ENCODE results near the gene TTC22.

TTC22 gene

GRCh38 chr1:54751426-54751825, 49.7 kb downstream of the TTC22 start:
- no peak for DNase-seq (ENCODE audit: low read depth)

GRCh38 chr1:54750596-54750995, 50.5 kb downstream of the TTC22 start:
- DNase-seq (ENCODE audit: low read depth), result no peak

- no peak for DNase-seq (ENCODE audit: low read depth)
These were observed 52.9 kb downstream of the TTC22 start for GRCh38 chr1:54748094-54748835.

GRCh38 chr1:54745864-54746263, 55.3 kb downstream of the TTC22 start:
- no peak for DNase-seq (ENCODE audit: low read depth)

- DNase-seq (ENCODE audit: low read depth), result no peak
These were observed 55.8 kb downstream of the TTC22 start for GRCh38 chr1:54745274-54745673.

- no peak for DNase-seq (ENCODE audit: low read depth)
These were observed 56.4 kb downstream of the TTC22 start for GRCh38 chr1:54744696-54745095.

GRCh38 chr1:54743416-54744226, 57.5 kb downstream of the TTC22 start:
- DNase-seq (ENCODE audit: low read depth), result no peak

- DNase-seq (ENCODE audit: low read depth), result no peak
These were observed 58.8 kb downstream of the TTC22 start for GRCh38 chr1:54742282-54742681.

GRCh38 chr1:54741531-54741930, 59.6 kb downstream of the TTC22 start:
- no peak for DNase-seq (ENCODE audit: low read depth)

GRCh38 chr1:54738244-54738643, 62.9 kb downstream of the TTC22 start:
- DNase-seq (ENCODE audit: low read depth), result no peak

- DNase-seq (ENCODE audit: low read depth), result no peak
These were observed 64.4 kb downstream of the TTC22 start for GRCh38 chr1:54736685-54737084.

Data from activated T-helper 1 cell treated with Interleukin-2 at 50 U/mL for 16 hours (primary cell).